H9 (cell line): Measurements from ENCODE around the gene GRID1. TPM values are rescaled to one million over a fixed set of nuclear protein-coding genes. Genes with fewer than 3 reads are reported as not detected.

Experiments used
- DNase-seq: peaks from one replicate; pipeline ENCODE4 v3.0.0-alpha.2; 2017
- H2AFZ ChIP-seq: one replicate; pipeline ENCODE4 v1.6.1; 2013; ENCODE audit warnings: mild to moderate bottlenecking, low read length, control low read depth, moderate library complexity
- H2AK5ac ChIP-seq: 2 replicates; pipeline ENCODE4 v1.6.1; 2013; ENCODE audit warnings: low read length, control low read depth, mixed read lengths; ENCODE audit not compliant: insufficient read length
- H2BK120ac ChIP-seq: one replicate; pipeline ENCODE4 v1.6.1; 2013; ENCODE audit warnings: low read depth, mild to moderate bottlenecking, low read length, control low read depth, inconsistent platforms; ENCODE audit not compliant: poor library complexity, severe bottlenecking
- H2BK12ac ChIP-seq: 2 replicates; pipeline ENCODE4 v1.6.1; 2013; ENCODE audit warnings: low read length, control low read depth, mixed read lengths, low read depth; ENCODE audit not compliant: insufficient read length
- H2BK15ac ChIP-seq: 2 replicates; pipeline ENCODE4 v1.6.1; 2013; ENCODE audit warnings: low read depth, low read length, control low read depth
- H2BK20ac ChIP-seq: one replicate; pipeline ENCODE4 v1.6.1; 2013; ENCODE audit warnings: low read depth, mild to moderate bottlenecking, low read length, control low read depth, inconsistent platforms; ENCODE audit not compliant: poor library complexity, severe bottlenecking
- H2BK5ac ChIP-seq: 2 replicates; pipeline ENCODE4 v1.6.1; 2013; ENCODE audit warnings: low read length, control low read depth, mixed read lengths; ENCODE audit not compliant: insufficient read length
- H3K14ac ChIP-seq: 2 replicates; pipeline ENCODE4 v1.6.1; 2013; ENCODE audit warnings: low read length, control low read depth; ENCODE audit not compliant: insufficient read depth
- H3K18ac ChIP-seq: 2 replicates; pipeline ENCODE4 v1.6.1; 2013; ENCODE audit warnings: low read depth, mild to moderate bottlenecking, mixed read lengths, low read length, control low read depth; ENCODE audit not compliant: insufficient read length
- H3K23ac ChIP-seq: 2 replicates; pipeline ENCODE4 v1.6.1; 2013; ENCODE audit warnings: low read length, control low read depth, mixed read lengths, low read depth; ENCODE audit not compliant: insufficient read length
- H3K23me2 ChIP-seq: 2 replicates; pipeline ENCODE4 v1.6.1; 2013; ENCODE audit warnings: low read depth, mild to moderate bottlenecking, mixed read lengths, low read length, control low read depth; ENCODE audit not compliant: insufficient read length, poor library complexity, severe bottlenecking
- H3K27ac ChIP-seq: 2 replicates; pipeline ENCODE4 v1.5.1; 2013; ENCODE audit warnings: low read length, control low read depth, mixed read lengths, low read depth; ENCODE audit not compliant: insufficient read length
- H3K27me3 ChIP-seq: 2 replicates; pipeline ENCODE4 v1.6.1; 2013; ENCODE audit warnings: low read length, control low read depth, inconsistent platforms; ENCODE audit not compliant: insufficient read depth
- H3K4ac ChIP-seq: 2 replicates; pipeline ENCODE4 v1.6.1; 2013; ENCODE audit warnings: low read depth, mild to moderate bottlenecking, control low read depth, inconsistent platforms, low read length, moderate library complexity
- H3K4me1 ChIP-seq: 2 replicates; pipeline ENCODE4 v1.6.1; 2013; ENCODE audit warnings: low read length, control low read depth, inconsistent platforms; ENCODE audit not compliant: insufficient read depth
- H3K4me2 ChIP-seq: 2 replicates; pipeline ENCODE4 v1.6.1; 2013; ENCODE audit warnings: low read length, control low read depth, mixed read lengths; ENCODE audit not compliant: insufficient read length, insufficient read depth
- H3K56ac ChIP-seq: 2 replicates; pipeline ENCODE4 v1.6.1; 2013; ENCODE audit warnings: low read depth, mild to moderate bottlenecking, mixed read lengths, low read length, control low read depth; ENCODE audit not compliant: insufficient read length
- H3K79me1 ChIP-seq: 2 replicates; pipeline ENCODE4 v1.6.1; 2013; ENCODE audit warnings: low read depth, mild to moderate bottlenecking, moderate library complexity, low read length, control low read depth, inconsistent platforms; ENCODE audit not compliant: insufficient read depth, poor library complexity, severe bottlenecking
- H3K79me2 ChIP-seq: 2 replicates; pipeline ENCODE4 v1.6.1; 2013; ENCODE audit warnings: low read length, control low read depth, inconsistent platforms; ENCODE audit not compliant: insufficient read depth
- H3K9ac ChIP-seq: 2 replicates; pipeline ENCODE4 v1.6.1; 2013; ENCODE audit warnings: low read length, control low read depth, mixed read lengths; ENCODE audit not compliant: insufficient read length; ENCODE audit errors: extremely low read depth
- H3K9me3 ChIP-seq: one replicate; pipeline ENCODE4 v1.6.1; 2013; ENCODE audit warnings: low read depth, low read length, inconsistent platforms; ENCODE audit not compliant: control insufficient read depth
- H3T11ph ChIP-seq: one replicate; pipeline ENCODE4 v1.6.1; 2013; ENCODE audit warnings: mild to moderate bottlenecking, low read length, control low read depth, inconsistent platforms
- H4K20me1 ChIP-seq: one replicate; pipeline ENCODE4 v1.6.1; 2013; ENCODE audit not compliant: control insufficient read depth, insufficient read length, insufficient read depth
- H4K5ac ChIP-seq: 2 replicates; pipeline ENCODE4 v1.6.1; 2013; ENCODE audit warnings: low read depth, mild to moderate bottlenecking, mixed read lengths, low read length, control low read depth; ENCODE audit not compliant: insufficient read length
- H4K8ac ChIP-seq: replicated peaks from 2 replicates; pipeline ENCODE4 v1.6.1; 2013; ENCODE audit warnings: low read length, control low read depth, mixed read lengths, low read depth; ENCODE audit not compliant: insufficient read length
- H4K91ac ChIP-seq: 2 replicates; pipeline ENCODE4 v1.6.1; 2013; ENCODE audit warnings: low read depth, mild to moderate bottlenecking, moderate library complexity, mixed read lengths, low read length, control low read depth; ENCODE audit not compliant: insufficient read length
- H3K27ac Mint-ChIP-seq, 3 experiments: 2 replicates in 2 of 3; 3 replicates in 1 of 3; pipeline ENCODE4 v1.8.0; 2020 to 2021; ENCODE audit warnings: mixed read lengths in 3 of 3, mild to moderate bottlenecking in 1 of 3, moderate library complexity in 1 of 3
- H3K27me3 Mint-ChIP-seq: 2 replicates; pipeline ENCODE4 v1.8.0; 2021; ENCODE audit warnings: low read depth, mild to moderate bottlenecking, moderate library complexity, mixed read lengths
- H3K36me3 Mint-ChIP-seq, 3 experiments: 2 replicates in 2 of 3; 3 replicates in 1 of 3; pipeline ENCODE4 v1.8.0; 2020 to 2021; ENCODE audit warnings: low read depth in 3 of 3, mixed read lengths in 3 of 3; ENCODE audit not compliant: insufficient read depth in 1 of 3
- H3K4me1 Mint-ChIP-seq, 2 experiments: 2 replicates each; pipeline ENCODE4 v1.8.0; 2020; ENCODE audit warnings: mixed read lengths in 2 of 2
- H3K4me3 Mint-ChIP-seq, 2 experiments: 2 replicates in 1 of 2; 3 replicates in 1 of 2; pipeline ENCODE4 v1.8.0; 2020 to 2021; ENCODE audit warnings: mild to moderate bottlenecking in 2 of 2, mixed read lengths in 2 of 2, moderate library complexity in 1 of 2
- H3K9me3 Mint-ChIP-seq, 2 experiments: 2 replicates in 1 of 2; 3 replicates in 1 of 2; pipeline ENCODE4 v1.8.0; 2020; ENCODE audit warnings: mild to moderate bottlenecking in 2 of 2, mixed read lengths in 2 of 2, moderate library complexity in 1 of 2
- CTCF ChIP-seq: fragments of 200-600 bp; sonication (generic); conservative IDR thresholded peaks from 3 replicates; pipeline ENCODE4 v1.8.0; 2021; ENCODE audit warnings: antibody characterized with exemption, mild to moderate bottlenecking
- WGBS: extraction: QIAGEN DNeasy Blood & Tissue Kit; methylation state at CpG from one replicate; pipeline ENCODE4 v1.1.7; 2013; ENCODE audit warnings: missing lambda C conversion rate, low lambda C conversion rate, mixed read lengths; ENCODE audit not compliant: insufficient read length; ENCODE audit errors: extremely low coverage; 5-methylcytosine and 5-hydroxymethylcytosine counted together
- total RNA-seq: library from RNA; stranded (reverse); gene quantifications from 2 replicates; pipeline ENCODE4 v1.2.1, GENCODE V29; 2021

GRID1 gene
- total RNA-seq, 1 experiment from 2014 or later = 0.35 TPM

GRCh38 chr10:85786401-85786899 is 580.1 kb downstream of the GRID1 start:
- Mint-ChIP-seq H3K4me1 (no peaks in the 10 kb centered on the region; a peak in 1 of 4 replicates), H3K27me3 (no peaks in the 10 kb centered on the region; the same call in 1 of the 2 replicates), H3K27ac (no peak overlapping the region), H3K36me3 (no peaks in the 10 kb centered on the region; a peak in 1 of 7 replicates), H3K4me3 (no peak overlapping the region), H3K9me3 (no peaks in the 10 kb centered on the region)
- no peak overlapping the region for H3K18ac ChIP-seq
- no peak overlapping the region for H2BK5ac ChIP-seq
- no peak overlapping the region for H2BK20ac ChIP-seq
- no peak overlapping the region for H2AK5ac ChIP-seq
- H3K23me2 ChIP-seq = no peaks in the 10 kb centered on the region
- no peak overlapping the region for H2AFZ ChIP-seq
- peak; percentile 57 for TF ChIP-seq CTCF
- H2BK15ac ChIP-seq = no peak overlapping the region
- no peaks in the 10 kb centered on the region for H3K79me1 ChIP-seq
- no peak overlapping the region for H3K27ac ChIP-seq
- H2BK12ac ChIP-seq = no peak overlapping the region
- no peak overlapping the region for H3K9ac ChIP-seq
- no peak overlapping the region for H2BK120ac ChIP-seq
- no peak overlapping the region for H4K5ac ChIP-seq
- no CpG with 5 or more reads among the region's 10 CpGs for WGBS
- no peaks in the 10 kb centered on the region for H3K79me2 ChIP-seq
- H4K91ac ChIP-seq = no peak overlapping the region
- no peaks in the 10 kb centered on the region for H3K4me1 ChIP-seq
- no peak overlapping the region for H3K23ac ChIP-seq
- no peak overlapping the region for H3T11ph ChIP-seq
- H3K27me3 ChIP-seq = no peaks in the 10 kb centered on the region
- H4K8ac ChIP-seq = no peak overlapping the region
- H3K4me2 ChIP-seq = no peak overlapping the region
- no peak overlapping the region for H3K14ac ChIP-seq
- H3K56ac ChIP-seq = no peak overlapping the region
- DNase-seq = peak; percentile 67
- H3K9me3 ChIP-seq = no peaks in the 10 kb centered on the region
- no peaks in the 10 kb centered on the region for H4K20me1 ChIP-seq
- H3K4ac ChIP-seq = no peak overlapping the region
